ENCODE data around the gene BHLHE40.

The BHLHE40 gene

GRCh38 chr3:4996771-4997291 lies 17.6 kb downstream of the BHLHE40 start:
- TF ChIP-seq CTCF (conservative IDR thresholded peaks at IDR 0.05; ENCODE audit: low read depth, low read length): no peak
- H3K4me3 ChIP-seq (ENCODE audit: low read depth, low read length): no peak overlapping the region
- DNase-seq (ENCODE audit: low read depth): no peak

GRCh38 chr3:4997946-4998345 lies 18.7 kb downstream of the BHLHE40 start:
- TF ChIP-seq CTCF (conservative IDR thresholded peaks at IDR 0.05; ENCODE audit: low read depth, low read length): no peak
- no peak for DNase-seq (ENCODE audit: low read depth)
- no peak overlapping the region for H3K4me3 ChIP-seq (ENCODE audit: low read depth, low read length)

GRCh38 chr3:4999531-5000184 lies 20.4 kb downstream of the BHLHE40 start:
- no peak for TF ChIP-seq CTCF (conservative IDR thresholded peaks at IDR 0.05; ENCODE audit: low read depth, low read length)
- H3K4me3 ChIP-seq (ENCODE audit: low read depth, low read length): no peak overlapping the region
- no peak for DNase-seq (ENCODE audit: low read depth)

GRCh38 chr3:5001135-5001534 lies 21.9 kb downstream of the BHLHE40 start:
- H3K4me3 ChIP-seq (ENCODE audit: low read depth, low read length): no peak overlapping the region
- DNase-seq (ENCODE audit: low read depth): no peak
- no peak for TF ChIP-seq CTCF (conservative IDR thresholded peaks at IDR 0.05; ENCODE audit: low read depth, low read length)

GRCh38 chr3:5001805-5002173 lies 22.6 kb downstream of the BHLHE40 start:
- TF ChIP-seq CTCF (conservative IDR thresholded peaks at IDR 0.05; ENCODE audit: low read depth, low read length): no peak
- DNase-seq (ENCODE audit: low read depth): no peak
- H3K4me3 ChIP-seq (ENCODE audit: low read depth, low read length): no peak overlapping the region

- H3K4me3 ChIP-seq (ENCODE audit: low read depth, low read length): no peak overlapping the region
- no peak for TF ChIP-seq CTCF (conservative IDR thresholded peaks at IDR 0.05; ENCODE audit: low read depth, low read length)
- no peak for DNase-seq (ENCODE audit: low read depth)
Observed at GRCh38 chr3:5002174-5002870, 23.1 kb downstream of the BHLHE40 start.

GRCh38 chr3:5002871-5003247 lies 23.6 kb downstream of the BHLHE40 start:
- no peak overlapping the region for H3K4me3 ChIP-seq (ENCODE audit: low read depth, low read length)
- DNase-seq (ENCODE audit: low read depth): no peak
- TF ChIP-seq CTCF (conservative IDR thresholded peaks at IDR 0.05; ENCODE audit: low read depth, low read length): no peak
